ENCODE measurements around the gene EFCAB8. TPM values are rescaled to one million over a fixed set of nuclear protein-coding genes. Genes with fewer than 3 reads are reported as not detected.

The EFCAB8 gene
- not detected for polyA plus RNA-seq

DNA sequence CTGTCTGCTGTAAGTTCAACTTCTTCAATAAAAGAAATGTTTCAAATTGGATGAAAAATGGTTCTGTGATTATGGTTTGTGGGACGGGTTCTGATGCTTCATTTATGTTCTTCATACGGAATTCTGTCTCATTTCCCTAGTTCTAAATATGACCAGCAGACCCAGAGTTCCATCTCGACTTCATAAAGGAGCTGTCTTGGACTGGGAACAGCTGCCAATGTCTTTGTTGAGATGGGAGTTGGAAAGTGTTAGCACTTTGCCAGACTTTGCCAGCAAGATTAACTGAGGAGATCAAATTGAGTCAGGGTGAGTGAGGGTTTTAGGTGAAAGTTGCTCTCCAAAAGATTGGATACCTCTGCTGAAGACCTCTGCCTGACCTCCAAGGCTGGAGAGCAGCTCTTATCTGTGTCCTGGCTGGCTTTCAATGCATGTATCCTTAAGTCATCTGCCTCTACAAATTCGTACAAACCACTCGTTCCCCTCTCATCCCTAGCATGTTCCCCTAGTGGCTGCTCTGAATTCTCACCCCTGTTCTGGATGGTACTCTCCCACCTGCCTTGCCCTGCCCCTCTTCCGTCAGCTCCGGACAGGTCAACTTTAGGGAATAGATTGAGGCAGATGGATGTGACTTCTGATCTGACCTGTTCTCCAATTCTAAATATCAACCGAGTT, at the start of gene EFCAB8:
EFCAB8 (plus strand) TSS at position 223 of the 672 bp plus-strand sequence. CDS start 4,870 bp downstream, outside the sequence.
- Mint-ChIP-seq H3K27ac (peak within 1 kb of the TSS in 1 of 3 donors; percentile 72), H3K4me3 (no peak within 1 kb of the TSS), H3K9me3 (no peaks in the 10 kb centered on the region), H3K36me3 (peaks cover 3% of the 10 kb centered on the region), H3K4me1 (no peaks in the 10 kb centered on the region), H3K27me3 (no peaks in the 10 kb centered on the region)

DNA sequence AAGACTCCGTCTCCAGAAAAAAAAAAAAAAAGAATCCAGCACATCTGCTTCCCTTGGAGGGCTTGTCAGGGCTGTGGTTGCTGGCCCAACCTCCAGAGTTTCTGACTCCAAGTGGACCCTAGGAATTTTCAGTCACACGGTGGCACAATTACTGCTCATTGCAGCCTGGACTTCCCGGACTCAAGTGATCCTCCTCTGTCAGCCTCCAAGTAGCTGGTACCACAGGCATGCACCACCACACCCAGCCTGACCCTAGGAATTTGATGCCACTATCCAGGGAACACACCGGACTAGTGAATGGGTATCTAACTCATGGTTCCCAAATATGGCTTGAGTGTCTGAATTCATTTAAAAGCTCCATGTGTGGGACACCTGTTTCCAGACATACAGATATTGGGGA, 48.8 kb upstream of the EFCAB8 start:
- Mint-ChIP-seq H3K36me3 (no peaks in the 10 kb centered on the region), H3K27ac (no peak overlapping the region), H3K9me3 (no peaks in the 10 kb centered on the region), H3K27me3 (no peaks in the 10 kb centered on the region), H3K4me1 (peaks cover 0 to 2% (median 0%) of the 10 kb centered on the region in 3 donors), H3K4me3 (no peak overlapping the region)

DNA sequence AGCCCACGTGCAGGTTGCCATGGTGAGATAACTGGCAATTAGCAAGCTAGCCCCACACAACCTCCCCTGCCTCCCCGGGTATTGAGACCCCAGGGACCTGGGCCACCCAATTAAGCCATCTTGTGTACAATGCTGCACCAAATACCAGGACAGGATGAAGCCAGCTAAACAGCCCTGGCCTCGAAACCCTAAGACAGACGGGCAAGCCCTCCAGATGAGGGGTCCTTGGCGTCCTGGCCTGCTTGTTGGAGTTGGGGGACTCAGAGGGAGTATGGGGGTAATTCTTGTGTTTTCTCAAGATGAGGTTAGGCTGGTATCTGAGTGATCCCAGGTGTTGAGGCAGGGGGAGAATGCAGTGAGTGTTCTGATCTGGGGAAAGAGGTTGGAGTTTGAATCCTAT, 47.8 kb upstream of the EFCAB8 start:
- Mint-ChIP-seq H3K9me3 (no peaks in the 10 kb centered on the region), H3K4me3 (no peak overlapping the region), H3K27me3 (no peaks in the 10 kb centered on the region), H3K27ac (no peak overlapping the region), H3K36me3 (no peaks in the 10 kb centered on the region), H3K4me1 (peaks cover 0 to 2% (median 0%) of the 10 kb centered on the region in 3 donors)

- Mint-ChIP-seq H3K27ac (no peak overlapping the region), H3K9me3 (no peaks in the 10 kb centered on the region), H3K27me3 (no peaks in the 10 kb centered on the region), H3K4me1 (peaks cover 0 to 4% (median 0%) of the 10 kb centered on the region in 3 donors), H3K36me3 (no peaks in the 10 kb centered on the region), H3K4me3 (no peak overlapping the region)
Observed at GRCh38 chr20:32811886-32812285, 46.8 kb upstream of the EFCAB8 start.

GRCh38 chr20:32819992-32820697, 38.6 kb upstream of the EFCAB8 start:
- Mint-ChIP-seq H3K4me1 (peaks cover 35 to 38% (median 35%) of the 10 kb centered on the region in 3 donors), H3K27ac (peak overlapping the region; percentile 96 to 99 (median 98)), H3K4me3 (peak overlapping the region; percentile 92 to 99 (median 96)), H3K36me3 (no peaks in the 10 kb centered on the region), H3K9me3 (no peaks in the 10 kb centered on the region), H3K27me3 (no peaks in the 10 kb centered on the region)

DNA sequence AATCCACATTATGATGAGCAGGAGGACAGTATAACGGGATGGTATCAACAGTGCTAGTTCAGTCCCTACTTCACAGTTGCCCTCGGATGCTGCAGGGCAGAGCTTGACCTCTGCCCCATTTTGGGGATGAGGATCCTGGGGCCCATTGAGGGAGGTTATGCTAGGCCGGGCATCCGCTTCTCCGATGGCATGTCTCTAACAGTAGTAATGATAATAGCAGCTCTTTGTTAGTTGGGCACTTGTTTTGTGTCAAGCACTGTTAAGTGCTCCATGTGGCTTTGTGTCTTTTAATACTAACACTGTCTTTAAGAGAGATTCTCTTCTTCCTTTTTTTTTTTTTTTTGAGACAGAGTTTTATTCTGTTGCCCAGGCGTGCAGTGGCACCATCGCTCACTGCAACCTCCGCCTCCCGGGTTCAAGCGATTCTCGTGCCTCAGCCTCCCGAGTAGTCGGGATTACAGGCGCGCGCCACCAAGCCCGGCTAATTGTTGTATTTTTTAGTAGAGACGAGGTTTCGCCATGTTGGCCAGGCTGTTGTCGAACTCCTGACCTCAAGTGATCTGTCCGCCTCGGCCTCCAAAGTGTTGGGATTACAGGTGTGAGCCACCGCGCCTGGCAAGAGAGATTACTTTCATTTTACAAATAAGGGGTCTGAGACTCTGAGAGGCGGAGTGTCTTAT, 37.9 kb upstream of the EFCAB8 start:
- Mint-ChIP-seq H3K27me3 (no peaks in the 10 kb centered on the region), H3K27ac (peak overlapping the region; percentile 96 to 99 (median 98)), H3K4me3 (peak overlapping the region; percentile 92 to 99 (median 96)), H3K36me3 (no peaks in the 10 kb centered on the region), H3K9me3 (no peaks in the 10 kb centered on the region), H3K4me1 (peaks cover 35 to 38% (median 38%) of the 10 kb centered on the region in 3 donors)

DNA sequence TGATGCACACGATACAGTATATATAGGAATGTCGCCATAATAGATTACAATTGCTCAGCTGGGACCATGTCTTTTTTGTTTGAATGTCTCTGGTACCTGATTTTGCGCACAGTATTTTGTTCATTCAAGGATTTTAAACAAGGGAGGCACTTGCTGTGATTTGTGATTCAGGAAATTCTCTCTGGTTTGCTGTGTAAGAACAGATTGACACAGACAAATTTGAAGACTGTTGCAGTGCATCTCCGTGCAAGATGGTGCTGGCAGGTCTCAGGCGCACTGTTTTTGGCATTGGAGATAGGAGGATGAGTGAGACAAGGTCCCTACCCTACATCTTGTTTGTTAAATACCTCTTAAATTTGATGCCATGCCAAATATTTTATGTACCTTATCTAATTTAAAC, 36.5 kb upstream of the EFCAB8 start:
- H3K9me3 Mint-ChIP-seq: no peaks in the 10 kb centered on the region
- peaks cover 31 to 41% (median 38%) of the 10 kb centered on the region in 3 donors for H3K4me1 Mint-ChIP-seq
- H3K27ac Mint-ChIP-seq: peak overlapping the region in 1 of 3 donors; percentile 96
- H3K36me3 Mint-ChIP-seq: no peaks in the 10 kb centered on the region
- H3K27me3 Mint-ChIP-seq: no peaks in the 10 kb centered on the region
- H3K4me3 Mint-ChIP-seq: peak overlapping the region in 2 of 4 donors; percentile 92 to 98

DNA sequence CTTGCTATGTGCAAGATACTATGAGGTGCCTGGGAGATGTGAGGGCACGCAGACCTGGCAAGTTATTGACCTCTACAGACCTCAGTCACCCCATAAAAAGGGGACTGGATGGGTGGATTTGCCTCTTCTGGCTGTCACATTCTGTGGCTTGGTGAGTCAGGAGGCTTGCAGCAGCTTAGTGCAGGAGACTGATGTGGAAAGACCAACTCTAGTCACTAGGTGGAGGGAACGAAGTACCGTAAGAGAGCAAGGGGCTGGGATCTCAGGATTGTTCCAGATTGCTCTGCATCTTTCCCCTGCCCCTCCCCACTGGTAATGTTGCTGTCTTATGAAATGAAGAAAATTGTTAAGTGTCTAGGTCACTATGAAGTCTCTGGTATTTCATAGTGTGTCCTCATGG, 35.6 kb upstream of the EFCAB8 start:
- Mint-ChIP-seq H3K4me3 (peak overlapping the region in 2 of 4 donors; percentile 24 to 92), H3K27ac (peak overlapping the region in 2 of 3 donors; percentile 64 to 96), H3K4me1 (peaks cover 34 to 41% (median 41%) of the 10 kb centered on the region in 3 donors), H3K9me3 (no peaks in the 10 kb centered on the region), H3K27me3 (no peaks in the 10 kb centered on the region), H3K36me3 (peaks cover 1% of the 10 kb centered on the region)

DNA sequence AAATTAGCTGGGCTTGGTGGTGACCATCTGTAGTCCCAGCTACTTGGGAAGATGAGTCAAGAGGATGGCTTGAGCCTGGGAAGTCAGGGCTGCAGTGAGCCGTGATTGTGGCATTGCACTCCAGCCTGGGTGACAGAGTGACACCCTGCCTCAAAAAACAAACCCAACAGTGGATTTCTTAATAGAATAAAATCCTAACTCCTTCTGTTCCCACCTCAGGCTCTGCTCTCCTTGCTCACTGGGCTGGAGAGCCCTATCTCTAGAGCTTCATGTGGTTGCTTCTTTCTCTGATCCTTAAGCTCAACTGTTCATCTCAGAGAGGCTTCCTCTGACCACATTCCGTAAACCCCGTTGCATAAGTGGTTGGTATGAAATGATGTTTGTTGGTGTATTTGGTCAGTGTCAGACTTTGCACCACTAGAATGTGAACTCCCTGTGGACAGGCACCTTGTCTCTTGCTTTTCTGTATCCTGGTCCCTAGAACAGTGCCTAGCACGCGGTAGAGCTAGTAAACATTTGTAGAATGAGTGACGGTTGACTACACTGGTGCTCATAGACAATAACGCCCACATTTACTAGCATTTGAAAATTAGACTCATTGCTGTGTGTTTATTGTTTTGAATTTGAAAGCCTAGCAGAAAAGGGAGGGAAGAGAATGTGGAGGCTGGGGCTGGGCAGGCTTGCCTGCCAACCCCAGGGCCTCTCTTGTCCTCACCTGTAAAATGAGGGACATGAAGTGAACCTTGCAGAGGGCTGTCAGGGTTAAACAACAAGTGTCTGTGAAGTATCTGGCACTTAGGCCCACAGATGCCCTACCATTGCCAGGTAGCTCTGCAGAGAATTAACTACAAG, 34.8 kb upstream of the EFCAB8 start:
- Mint-ChIP-seq H3K27ac (peak overlapping the region; percentile 42 to 96 (median 47)), H3K4me3 (peak overlapping the region in 3 of 4 donors; percentile 12 to 92 (median 35)), H3K27me3 (no peaks in the 10 kb centered on the region), H3K4me1 (peaks cover 39 to 43% (median 41%) of the 10 kb centered on the region in 3 donors), H3K36me3 (peaks cover 1% of the 10 kb centered on the region), H3K9me3 (no peaks in the 10 kb centered on the region)

GRCh38 chr20:32828029-32828680, 30.6 kb upstream of the EFCAB8 start:
- Mint-ChIP-seq H3K27me3 (no peaks in the 10 kb centered on the region), H3K36me3 (peaks cover 4% of the 10 kb centered on the region), H3K4me1 (peaks cover 21 to 29% (median 21%) of the 10 kb centered on the region in 3 donors), H3K27ac (peak overlapping the region in 1 of 3 donors; percentile 63), H3K4me3 (peak overlapping the region in 1 of 4 donors; percentile 21), H3K9me3 (no peaks in the 10 kb centered on the region)

- H3K27ac Mint-ChIP-seq: no peak overlapping the region
- H3K4me3 Mint-ChIP-seq: no peak overlapping the region
- H3K4me1 Mint-ChIP-seq: peaks cover 11 to 21% (median 14%) of the 10 kb centered on the region in 3 donors
- peaks cover 4% of the 10 kb centered on the region for H3K36me3 Mint-ChIP-seq
- H3K9me3 Mint-ChIP-seq: no peaks in the 10 kb centered on the region
- no peaks in the 10 kb centered on the region for H3K27me3 Mint-ChIP-seq
Observed at GRCh38 chr20:32829311-32830005, 29.3 kb upstream of the EFCAB8 start.

- no peak overlapping the region for H3K4me3 Mint-ChIP-seq
- H3K9me3 Mint-ChIP-seq: no peaks in the 10 kb centered on the region
- peaks cover 4% of the 10 kb centered on the region for H3K36me3 Mint-ChIP-seq
- peaks cover 11 to 21% (median 12%) of the 10 kb centered on the region in 3 donors for H3K4me1 Mint-ChIP-seq
- H3K27ac Mint-ChIP-seq: no peak overlapping the region
- no peaks in the 10 kb centered on the region for H3K27me3 Mint-ChIP-seq
Observed at GRCh38 chr20:32830437-32830836, 28.3 kb upstream of the EFCAB8 start.

DNA sequence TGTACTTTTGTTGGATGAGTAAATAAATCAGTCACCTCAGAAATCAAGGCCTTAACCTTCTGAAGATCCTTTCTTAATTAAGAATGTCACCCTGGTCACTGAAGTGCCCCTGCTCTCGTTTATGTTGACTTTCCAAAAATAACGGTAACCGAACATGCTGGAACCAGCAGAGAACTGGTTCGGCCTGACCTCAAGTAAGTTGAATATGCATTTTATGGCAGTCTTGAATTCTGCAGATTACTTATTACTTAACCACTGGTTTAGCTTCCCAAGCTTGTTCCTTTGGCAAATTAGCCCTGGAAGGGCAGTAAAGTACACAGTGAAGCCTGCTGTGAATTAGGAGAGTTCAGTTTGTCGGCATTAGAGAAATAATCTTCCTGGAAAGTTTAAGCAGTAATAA, 26.7 kb upstream of the EFCAB8 start:
- Mint-ChIP-seq H3K27me3 (no peaks in the 10 kb centered on the region), H3K36me3 (peaks cover 6% of the 10 kb centered on the region), H3K4me1 (peaks cover 8 to 21% (median 11%) of the 10 kb centered on the region in 3 donors), H3K27ac (no peak overlapping the region), H3K4me3 (no peak overlapping the region), H3K9me3 (no peaks in the 10 kb centered on the region)

All from IgD-negative memory B cell (primary cell).